OCI-LY3 (cell line): ENCODE measurements around the gene NR2F2.

Source experiments
- CTCF ChIP-seq: fragments of 200-600, 300-600 bp; sonication (generic); IDR thresholded peaks from 2 replicates; pipeline ENCODE4 v1.5.1; 2014; ENCODE audit warnings: antibody characterized with exemption, low read length, low read depth
- EZH2phosphoT487 ChIP-seq: fragments of 200-600 bp; shearing (Covaris generic); IDR thresholded peaks from 2 replicates; pipeline ENCODE4 v1.6.1; 2018; ENCODE audit warnings: antibody characterized with exemption, mixed run types, low read depth

- TF ChIP-seq CTCF (no peak), EZH2phosphoT487 (no peak)
Measured at GRCh38 chr15:96359616-96360521, 29.4 kb downstream of the NR2F2 start.
